ENCODE results near the gene PC. TPM values are rescaled to one million over a fixed set of nuclear protein-coding genes. Genes with fewer than 3 reads are reported as not detected.

Gene PC
- total and polyA plus RNA-seq, 2 donors (not counting 3 experiments of a cell fraction or from before 2014, with no cell fraction given) = 5.5 to 17.5 TPM

GRCh38 chr11:66889960-66890359 lies 68.2 kb downstream of the PC start:
- dilution Hi-C loops (cut with MboI; ENCODE audit: extremely low pct_ligation_motif_present, low sequenced_read_pairs) (no loop called here), intact Hi-C loops (cut with micrococcal nuclease) (no loop called here)
- no TSS peak for BruUV-seq (replicated peaks)
- peaks cover 7% of the 10 kb centered on the region for H3K4me1 ChIP-seq (ENCODE audit: control insufficient read depth, extremely low read depth, insufficient read depth, low read length)
- H2AFZ ChIP-seq (ENCODE audit: low read depth, low read length) = no peak overlapping the region
- ChIA-PET POLR2A (no interaction called here), CTCF (no interaction called here)
- no peaks in the 10 kb centered on the region for H3K9me3 ChIP-seq (replicated peaks; ENCODE audit: control insufficient read depth, insufficient read depth, low read length)
- no peaks in the 10 kb centered on the region for H3K79me2 ChIP-seq (ENCODE audit: control insufficient read depth, insufficient read depth, low read length)
- H3K27me3 ChIP-seq (ENCODE audit: control insufficient read depth in 2 of 2, insufficient read depth in 2 of 2, low read length in 2 of 2) = no peaks in the 10 kb centered on the region
- H3K36me3 ChIP-seq (ENCODE audit: control insufficient read depth in 2 of 2, extremely low read depth in 1 of 2, insufficient read depth in 2 of 2, low read length in 2 of 2) = no peaks in the 10 kb centered on the region
- no peak for FAIRE-seq
- no peak overlapping the region for H3K4me2 ChIP-seq (ENCODE audit: insufficient read depth, low read length)
- H3K9me1 ChIP-seq (replicated peaks; ENCODE audit: control insufficient read depth, extremely low read depth, insufficient read depth, low read length) = no peaks in the 10 kb centered on the region
- H3K9ac ChIP-seq (replicated peaks; ENCODE audit: extremely low read depth, insufficient read depth, low read length) = no peak overlapping the region
- no peak for DNase-seq (ENCODE audit: low read depth, low spot score)
- no peak overlapping the region for H3K4me3 ChIP-seq (replicated peaks in 1 of 3; ENCODE audit: insufficient read depth in 1 of 3, low read depth in 1 of 3, low read length in 3 of 3)
- no peak overlapping the region for H3K27ac ChIP-seq (ENCODE audit: insufficient read depth, low read depth, low read length)
- TF ChIP-seq MAX (IDR thresholded peaks at IDR 0.05; ENCODE audit: insufficient read depth, insufficient read length) (no peak), JUN (IDR thresholded peaks at IDR 0.05; ENCODE audit: borderline replicate concordance, insufficient read depth, insufficient read length, low read depth) (no peak), FOS (IDR thresholded peaks at IDR 0.05; ENCODE audit: borderline replicate concordance, insufficient read depth, low read length) (no peak), EZH2 (IDR thresholded peaks at IDR 0.05; ENCODE audit: borderline replicate concordance, low read depth, low read length, severe bottlenecking) (no peak), MYC (IDR thresholded peaks at IDR 0.05; ENCODE audit: low read depth, low read length) (no peak), POLR2AphosphoS5 (IDR thresholded peaks at IDR 0.05; ENCODE audit: insufficient read depth, low read depth, low read length) (no peak), GATA2 (IDR thresholded peaks at IDR 0.05; ENCODE audit: insufficient read depth, insufficient read length, low read depth, low read length) (no peak), POLR2A (IDR thresholded peaks at IDR 0.05; ENCODE audit: low read depth, low read length) (no peak)
- TF ChIP-seq, protein P1, sequence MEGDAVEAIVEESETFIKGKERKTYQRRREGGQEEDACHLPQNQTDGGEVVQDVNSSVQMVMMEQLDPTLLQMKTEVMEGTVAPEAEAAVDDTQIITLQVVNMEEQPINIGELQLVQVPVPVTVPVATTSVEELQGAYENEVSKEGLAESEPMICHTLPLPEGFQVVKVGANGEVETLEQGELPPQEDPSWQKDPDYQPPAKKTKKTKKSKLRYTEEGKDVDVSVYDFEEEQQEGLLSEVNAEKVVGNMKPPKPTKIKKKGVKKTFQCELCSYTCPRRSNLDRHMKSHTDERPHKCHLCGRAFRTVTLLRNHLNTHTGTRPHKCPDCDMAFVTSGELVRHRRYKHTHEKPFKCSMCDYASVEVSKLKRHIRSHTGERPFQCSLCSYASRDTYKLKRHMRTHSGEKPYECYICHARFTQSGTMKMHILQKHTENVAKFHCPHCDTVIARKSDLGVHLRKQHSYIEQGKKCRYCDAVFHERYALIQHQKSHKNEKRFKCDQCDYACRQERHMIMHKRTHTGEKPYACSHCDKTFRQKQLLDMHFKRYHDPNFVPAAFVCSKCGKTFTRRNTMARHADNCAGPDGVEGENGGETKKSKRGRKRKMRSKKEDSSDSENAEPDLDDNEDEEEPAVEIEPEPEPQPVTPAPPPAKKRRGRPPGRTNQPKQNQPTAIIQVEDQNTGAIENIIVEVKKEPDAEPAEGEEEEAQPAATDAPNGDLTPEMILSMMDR (IDR thresholded peaks at IDR 0.05; ENCODE audit: extremely low read depth in 1 of 2, insufficient read depth in 1 of 2, low read depth in 1 of 2, low read length in 2 of 2) = no peak
- H4K20me1 ChIP-seq (replicated peaks; ENCODE audit: control insufficient read depth, extremely low read depth, insufficient read depth, low read length) = no peaks in the 10 kb centered on the region

All from endothelial cell of umbilical vein (primary cell).